BJ (cell line): Measurements from ENCODE around the gene GFPT2. TPM values are rescaled to one million over a fixed set of nuclear protein-coding genes. Genes with fewer than 3 reads are reported as not detected.

Source experiments
- CTCF ChIA-PET: fragments of 350-600 bp; formaldehyde crosslinking; extraction: SDS; loops from one replicate; lab custom pipeline; 2021; ENCODE audit warnings: antibody characterized with exemption, inconsistent platforms; lab: Yijun Ruan, JAX
- POLR2A ChIA-PET: fragments of 300-600 bp; sonication (Branson Sonifier 250); formaldehyde crosslinking; extraction: SDS; loops from one replicate; lab custom pipeline; 2021; ENCODE audit warnings: antibody characterized with exemption; lab: Charles Lee
- DNase-seq: peaks from one replicate; pipeline ENCODE4 v3.0.0-alpha.2; 2011; ENCODE audit warnings: low read depth
- H3K27me3 ChIP-seq: 2 replicates; pipeline ENCODE4 v1.6.0; 2011; ENCODE audit warnings: low read length; ENCODE audit not compliant: control insufficient read depth, insufficient read depth
- H3K36me3 ChIP-seq: 2 replicates; pipeline ENCODE4 v1.5.1; 2011; ENCODE audit warnings: low read length; ENCODE audit not compliant: control insufficient read depth, insufficient read depth
- H3K4me3 ChIP-seq: 2 replicates; pipeline ENCODE4 v1.5.1; 2011; ENCODE audit warnings: low read depth, mild to moderate bottlenecking, control low read depth, low read length
- polyA plus RNA-seq: library from polyadenylated mRNA; depleted of rRNA; stranded (reverse); fragments of >200 nt; gene quantifications from 2 replicates; pipeline ENCODE4 v1.2.3, GENCODE V29; 2011
- TF ChIP-seq, protein P1 (sequence below): IDR thresholded peaks from 2 replicates; pipeline ENCODE4 v1.5.1; 2011; ENCODE audit warnings: low read depth, mild to moderate bottlenecking, control low read depth, inconsistent platforms, low read length, moderate library complexity; ENCODE audit not compliant: insufficient read depth

Gene GFPT2
- polyA plus RNA-seq, 1 experiment = 6.1 TPM

GRCh38 chr5:180358179-180358578, 5.0 kb upstream of the GFPT2 start:
- ChIA-PET POLR2A (no interaction called here), CTCF (no interaction called here)
- Histone ChIP-seq H3K27me3 (peaks cover 6% of the 10 kb centered on the region; the same call in 1 of the 2 replicates), H3K4me3 (no peak overlapping the region), H3K36me3 (no peaks in the 10 kb centered on the region)
- TF ChIP-seq, protein P1, sequence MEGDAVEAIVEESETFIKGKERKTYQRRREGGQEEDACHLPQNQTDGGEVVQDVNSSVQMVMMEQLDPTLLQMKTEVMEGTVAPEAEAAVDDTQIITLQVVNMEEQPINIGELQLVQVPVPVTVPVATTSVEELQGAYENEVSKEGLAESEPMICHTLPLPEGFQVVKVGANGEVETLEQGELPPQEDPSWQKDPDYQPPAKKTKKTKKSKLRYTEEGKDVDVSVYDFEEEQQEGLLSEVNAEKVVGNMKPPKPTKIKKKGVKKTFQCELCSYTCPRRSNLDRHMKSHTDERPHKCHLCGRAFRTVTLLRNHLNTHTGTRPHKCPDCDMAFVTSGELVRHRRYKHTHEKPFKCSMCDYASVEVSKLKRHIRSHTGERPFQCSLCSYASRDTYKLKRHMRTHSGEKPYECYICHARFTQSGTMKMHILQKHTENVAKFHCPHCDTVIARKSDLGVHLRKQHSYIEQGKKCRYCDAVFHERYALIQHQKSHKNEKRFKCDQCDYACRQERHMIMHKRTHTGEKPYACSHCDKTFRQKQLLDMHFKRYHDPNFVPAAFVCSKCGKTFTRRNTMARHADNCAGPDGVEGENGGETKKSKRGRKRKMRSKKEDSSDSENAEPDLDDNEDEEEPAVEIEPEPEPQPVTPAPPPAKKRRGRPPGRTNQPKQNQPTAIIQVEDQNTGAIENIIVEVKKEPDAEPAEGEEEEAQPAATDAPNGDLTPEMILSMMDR = no peak
- no peak for DNase-seq

DNA sequence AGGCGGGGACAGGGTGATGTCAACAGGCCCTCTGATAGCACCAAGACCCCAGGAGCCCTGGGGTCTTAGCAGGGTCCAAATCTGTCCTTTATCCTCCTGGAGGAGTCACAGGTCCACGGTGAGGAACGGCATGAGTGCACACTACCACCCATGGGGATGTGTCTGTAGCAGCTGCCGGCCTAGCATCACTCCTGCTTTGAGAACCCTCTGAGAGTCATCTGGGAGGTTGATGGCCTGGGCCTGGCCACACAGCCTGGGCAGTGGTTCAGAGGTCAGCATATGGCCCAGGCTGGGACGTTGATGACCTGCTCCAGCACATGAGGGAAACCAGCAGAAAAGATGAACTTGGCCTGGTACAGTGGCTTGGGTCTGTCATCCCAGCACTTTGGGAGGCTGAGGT, 1.8 kb upstream of the GFPT2 start:
- POLR2A ChIA-PET = no interaction called here
- TF ChIP-seq, protein P1 = no peak

DNA sequence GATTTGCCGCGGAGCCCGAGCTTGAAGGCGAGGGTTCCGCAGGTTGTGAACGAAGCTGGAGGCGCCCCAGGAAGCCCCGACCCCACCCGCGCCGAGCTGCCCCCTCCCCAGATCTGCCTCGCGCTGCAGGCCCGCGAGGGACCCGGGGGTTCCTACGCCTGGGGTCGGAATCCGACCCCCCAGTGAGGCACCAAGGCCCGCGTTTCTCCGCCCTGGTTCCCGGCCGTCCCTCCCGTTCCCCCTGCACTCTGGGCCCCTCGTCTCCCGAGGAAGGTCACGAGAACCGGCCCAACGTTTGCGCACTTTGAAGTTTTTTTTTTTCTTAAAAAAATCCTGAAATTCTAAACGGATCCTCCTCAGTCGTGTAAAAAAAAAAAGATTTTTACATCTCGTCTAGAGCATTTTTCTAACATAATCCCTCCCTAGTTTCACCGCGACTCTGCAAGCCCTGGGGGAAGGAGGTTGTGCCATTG, 880 bp upstream of the GFPT2 start:
- CTCF ChIA-PET = interaction anchor here (0.8 to 1.3 kb wide), 3 partner anchors 26 to 61 kb away, joined by 3 to 4 read pairs (median 3); no protein-coding TSS in a partner anchor
- POLR2A ChIA-PET = no interaction called here
- no peaks in the 10 kb centered on the region for H3K36me3 ChIP-seq
- H3K4me3 ChIP-seq = peak overlapping the region; percentile 67
- TF ChIP-seq, protein P1 = no peak
- DNase-seq = no peak
- peaks cover 6% of the 10 kb centered on the region; the same call in 1 of the 2 replicates for H3K27me3 ChIP-seq

More for the DNA sequence above, 1.8 kb upstream of the GFPT2 start:
- no peaks in the 10 kb centered on the region for H3K36me3 ChIP-seq
- H3K4me3 ChIP-seq = no peak overlapping the region
- DNase-seq = no peak
- CTCF ChIA-PET = no interaction called here
- peaks cover 6% of the 10 kb centered on the region; the same call in 1 of the 2 replicates for H3K27me3 ChIP-seq

GRCh38 chr5:180352116-180353047, 754 bp downstream of the GFPT2 start:
- ChIA-PET POLR2A (interaction anchor here (0.6 kb wide), 1 partner anchor 92 kb away, joined by 8 read pairs; no protein-coding TSS in a partner anchor), CTCF (interaction anchor here (1.0 to 1.9 kb wide), 3 partner anchors 10 to 119 kb away, joined by 3 to 6 read pairs (median 5); no protein-coding TSS in a partner anchor)
- H3K36me3 ChIP-seq = no peaks in the 10 kb centered on the region
- H3K4me3 ChIP-seq = peak overlapping the region; percentile 67
- H3K27me3 ChIP-seq = peaks cover 6% of the 10 kb centered on the region; the same call in 1 of the 2 replicates
- TF ChIP-seq, protein P1 = no peak
- no peak for DNase-seq
